HG03558 (cell line): Measurements from ENCODE around the gene AFF4.
"Not testable (repeated sequence)": the region's sequence is repeated elsewhere in the genome, so short reads cannot be mapped to it uniquely, and the experiment has no call there.

Experiments used
- ATAC-seq: cut with Tn5 transposase; IDR thresholded peaks from one replicate; pipeline ENCODE4 v1.9.1; 2021; ENCODE audit warnings: moderate number of reproducible peaks; ENCODE audit not compliant: unreplicated experiment; ENCODE audit errors: extremely low read depth

AFF4 gene

DNA sequence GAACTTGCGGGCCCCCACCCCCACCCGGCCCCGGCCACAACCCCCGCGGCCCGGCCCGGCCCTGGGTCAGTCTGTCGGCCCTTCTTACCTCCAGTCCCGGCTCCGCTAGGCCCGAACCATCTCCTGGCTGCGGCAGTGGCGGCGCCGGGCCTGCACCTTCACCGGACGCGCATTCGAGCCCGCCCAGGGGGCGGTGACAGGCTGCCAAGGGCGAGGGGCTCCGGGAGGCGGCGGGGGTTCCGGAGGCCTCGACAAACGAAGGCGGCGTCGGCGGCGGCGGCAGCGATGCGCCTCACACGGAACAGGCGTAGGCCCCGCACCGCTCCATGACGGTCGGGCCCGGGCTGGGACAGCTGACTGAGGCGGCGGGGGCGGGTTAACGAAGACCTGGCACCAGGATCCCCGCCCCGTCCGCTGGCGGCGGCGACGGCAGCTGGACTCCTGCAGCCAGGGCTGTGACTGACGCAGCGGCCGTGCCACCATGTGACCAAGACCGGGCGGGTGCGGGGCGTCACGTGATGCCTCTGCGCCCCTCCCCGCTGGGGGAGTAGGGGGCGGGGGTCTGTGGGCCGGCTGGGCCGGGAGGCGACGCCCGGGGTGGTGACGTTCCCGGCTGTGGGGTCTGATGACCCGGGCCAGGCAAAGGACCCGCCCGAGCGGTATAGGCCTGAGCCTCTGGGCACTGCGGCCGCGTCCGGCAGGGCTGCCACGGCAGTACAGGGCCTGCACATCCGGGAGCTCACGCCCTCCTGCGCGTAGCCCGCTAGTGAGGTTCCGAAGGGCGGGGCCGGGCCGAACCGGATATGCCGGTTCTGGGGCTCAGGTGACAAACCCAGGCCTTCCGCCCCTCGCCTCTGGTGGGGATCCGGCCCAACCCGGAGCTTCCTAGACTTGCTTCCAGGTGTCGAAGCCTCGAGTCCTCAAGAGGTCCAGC, at the start of gene AFF4:
TSS of gene AFF4 (minus strand) at position 464 of the 934 bp plus-strand sequence. CDS start 26,445 bp downstream, outside the sequence.
- ATAC-seq = peak; percentile 78

DNA sequence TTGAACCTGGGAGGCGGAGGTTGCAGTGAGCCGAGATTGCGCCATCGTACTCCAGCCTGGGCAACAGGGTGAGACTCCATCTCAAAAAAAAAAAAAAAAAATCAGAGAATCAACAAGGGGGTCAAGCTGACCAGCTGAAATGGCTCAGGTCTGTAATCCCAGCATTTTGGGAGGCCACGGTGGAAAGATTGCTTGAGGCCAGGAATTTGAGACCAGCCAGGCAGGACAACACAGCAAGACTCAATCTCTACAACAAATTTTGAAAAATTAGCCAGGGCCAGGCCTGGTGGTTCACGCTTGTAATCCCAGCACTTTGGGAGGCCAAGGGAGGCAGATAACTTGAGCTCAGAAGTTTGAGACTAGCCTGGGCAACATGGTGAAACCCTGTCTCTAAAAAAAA, 45.0 kb upstream of the AFF4 start:
- not testable (repeated sequence) for ATAC-seq

- ATAC-seq = no peak
These were observed 43.2 kb upstream of the AFF4 start for GRCh38 chr5:133006653-133007052.

DNA sequence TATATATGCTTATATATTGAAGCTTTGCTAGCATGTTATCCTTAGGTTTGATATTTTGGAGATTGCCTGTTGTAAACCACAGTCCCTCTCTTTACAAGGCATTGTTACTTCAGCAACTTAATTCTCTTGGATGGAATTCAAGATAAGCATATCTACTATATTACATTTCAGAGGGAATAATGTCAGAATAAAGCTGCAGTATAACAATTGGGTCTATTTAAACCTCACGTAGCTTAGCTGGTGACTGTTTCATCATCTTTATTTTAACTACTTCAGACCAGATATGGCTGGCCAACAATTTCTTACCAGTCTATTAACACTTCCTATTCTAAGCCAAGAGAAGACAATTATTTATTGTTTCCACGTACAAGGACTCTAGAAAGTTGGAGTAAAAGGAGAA, 35.8 kb upstream of the AFF4 start:
- no peak for ATAC-seq

DNA sequence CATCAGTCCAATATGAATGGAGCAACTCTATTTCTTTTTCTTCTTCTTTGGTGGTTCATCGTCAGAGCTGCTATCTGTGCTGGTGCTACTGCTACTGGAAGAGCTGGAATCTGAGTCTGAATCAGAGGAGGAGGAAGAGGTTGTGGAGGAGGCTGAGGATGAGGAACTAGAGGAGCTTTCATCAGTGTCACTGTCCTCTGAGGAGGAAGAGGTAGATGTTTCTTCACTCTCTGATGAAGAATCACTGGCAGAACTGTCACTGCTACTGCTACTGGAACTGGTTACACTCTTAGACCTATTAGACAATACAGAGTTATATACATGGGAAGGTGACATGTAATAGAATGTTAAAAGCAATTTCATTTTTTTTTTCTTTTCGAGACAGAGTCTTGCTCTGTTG, 35.1 kb upstream of the AFF4 start:
- no peak for ATAC-seq

DNA sequence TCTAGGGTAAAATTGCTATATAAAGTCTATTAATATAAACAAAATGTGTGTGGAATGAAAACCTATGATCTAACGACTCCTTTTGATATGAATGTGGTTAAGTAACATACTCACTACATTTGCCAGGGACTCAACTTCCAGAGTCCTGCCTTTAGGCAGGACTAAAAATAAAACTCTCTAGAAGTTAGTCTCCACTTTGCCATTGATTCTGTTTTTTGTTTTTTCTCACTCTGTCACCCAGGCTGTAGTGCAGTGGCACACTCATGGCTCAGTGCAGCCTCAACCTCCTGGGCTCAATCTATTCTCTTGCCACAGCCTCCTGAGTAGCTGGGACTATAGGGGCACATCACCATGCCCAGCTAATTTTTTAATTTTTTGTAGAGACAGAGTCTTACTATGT, 32.9 kb upstream of the AFF4 start:
- no peak for ATAC-seq

DNA sequence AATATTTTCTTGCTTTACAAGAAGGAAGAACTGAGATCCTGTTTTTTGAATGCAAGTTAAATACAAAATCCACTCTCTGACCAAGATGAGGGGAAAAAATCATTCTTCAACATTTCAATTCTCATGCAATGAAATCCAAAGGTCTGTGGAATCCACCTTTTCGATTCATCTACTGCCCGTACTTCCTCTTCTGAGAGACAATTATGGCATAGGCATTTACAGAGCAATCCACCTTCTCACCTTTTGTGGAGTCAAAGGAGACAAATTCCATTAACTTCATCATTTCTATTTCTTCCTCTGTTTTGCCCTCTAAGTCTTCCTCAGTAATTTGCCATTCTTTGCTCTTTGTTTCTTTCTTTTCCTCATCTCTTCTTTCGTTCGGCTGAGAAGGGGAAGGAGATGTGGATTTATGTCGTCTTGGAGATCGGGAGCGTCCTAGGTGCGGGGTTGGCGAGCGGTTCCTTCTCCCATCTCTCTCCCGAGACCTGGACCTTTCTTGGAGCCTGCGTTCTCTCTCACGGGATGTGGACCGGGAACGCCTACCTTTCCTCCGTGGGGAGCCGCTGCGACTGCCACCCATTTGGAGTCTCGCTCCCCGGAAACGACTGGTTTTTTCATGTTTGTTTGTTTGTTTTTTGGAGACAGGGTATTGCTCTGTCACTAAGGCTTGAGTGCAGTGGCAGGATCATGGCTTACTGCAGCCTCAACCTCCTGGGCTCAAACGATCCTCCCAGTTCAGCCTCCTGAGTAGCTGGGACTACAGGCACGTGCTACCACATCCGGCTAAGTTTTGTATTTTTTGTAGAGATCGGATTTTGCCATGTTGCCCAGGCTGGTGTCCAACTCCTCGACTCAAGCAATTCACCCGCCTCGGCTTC, 24.3 kb upstream of the AFF4 start:
- ATAC-seq = no peak

DNA sequence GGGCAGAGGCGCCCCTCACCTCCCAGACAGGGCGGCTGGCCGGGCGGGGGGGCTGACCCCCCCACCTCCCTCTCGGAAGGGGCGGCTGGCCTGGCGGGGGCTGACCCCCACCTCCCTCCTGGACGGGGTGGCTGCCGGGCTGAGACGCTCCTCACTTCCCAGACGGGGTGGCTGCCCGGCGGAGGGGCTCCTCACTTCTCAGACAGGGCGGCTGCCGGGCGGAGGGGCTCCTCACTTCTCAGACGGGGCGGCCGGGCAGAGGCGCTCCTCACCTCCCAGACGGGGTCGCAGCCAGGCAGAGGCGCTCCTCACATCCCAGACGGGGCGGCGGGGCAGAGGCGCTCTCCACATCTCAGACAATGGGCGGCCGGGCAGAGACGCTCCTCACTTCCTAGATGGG, 19.5 kb upstream of the AFF4 start:
- not testable (repeated sequence) for ATAC-seq

DNA sequence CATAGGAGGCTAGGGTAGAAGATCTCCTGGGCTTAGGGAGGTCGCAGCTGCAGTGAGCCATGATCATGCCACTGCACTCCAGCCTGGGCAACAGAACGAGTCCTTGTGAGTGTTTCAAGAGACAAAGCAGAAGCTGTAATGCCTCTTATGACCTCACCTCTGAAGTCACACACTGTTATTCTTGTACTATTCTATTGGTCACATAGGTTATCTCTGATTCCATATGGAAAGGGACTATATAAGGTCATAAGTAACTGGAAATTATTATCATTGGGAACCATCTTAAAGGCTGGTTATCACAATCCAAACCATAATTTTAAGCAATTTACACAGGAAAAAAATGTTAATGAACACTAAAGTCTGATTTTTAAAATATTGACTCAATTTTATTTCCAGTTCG, 17.9 kb upstream of the AFF4 start:
- ATAC-seq = no peak

DNA sequence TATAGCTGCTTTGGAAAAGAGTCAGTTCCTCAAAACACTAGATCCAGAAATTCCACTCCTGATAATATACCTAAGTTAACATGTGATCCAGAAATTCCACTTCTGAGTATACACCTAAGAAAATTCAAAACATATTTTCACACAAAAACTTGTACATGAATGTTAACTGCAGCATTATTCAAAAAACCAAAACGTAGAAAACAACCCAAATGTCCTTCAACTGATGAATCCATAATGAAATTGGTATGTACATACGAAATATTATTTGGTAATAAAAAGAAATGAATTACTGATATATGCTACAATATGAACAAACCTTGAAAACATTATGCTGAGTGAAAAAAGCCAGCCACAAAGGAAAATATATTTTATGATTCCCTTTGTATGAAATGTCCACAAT, 16.5 kb upstream of the AFF4 start:
- no peak for ATAC-seq

DNA sequence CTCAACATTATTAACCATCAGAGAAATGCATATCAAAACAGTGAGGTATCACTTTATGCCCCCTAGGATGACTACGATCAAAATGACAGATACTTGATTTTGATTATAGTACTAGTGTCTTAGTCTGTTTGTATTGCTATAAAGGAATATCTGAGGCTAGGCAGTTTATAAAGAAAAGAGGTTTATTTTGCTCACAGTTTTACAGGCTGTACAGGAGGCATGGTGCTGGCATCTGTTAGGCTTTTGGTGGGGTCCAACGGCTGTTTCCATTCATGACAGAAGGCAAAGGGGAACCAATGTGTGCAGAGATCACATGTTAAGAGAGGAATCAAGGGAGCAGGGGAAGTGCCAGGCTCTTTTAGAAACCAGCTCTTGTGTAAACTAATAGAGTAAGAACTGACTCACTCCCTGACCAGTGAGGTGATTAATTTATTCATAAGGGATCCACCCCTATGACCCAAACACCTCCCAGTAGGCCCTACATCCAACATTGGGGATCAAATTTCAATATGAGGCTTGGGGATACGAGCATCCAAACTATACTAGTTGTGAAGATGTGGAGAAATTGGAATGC, 16.0 kb upstream of the AFF4 start:
- ATAC-seq = no peak

DNA sequence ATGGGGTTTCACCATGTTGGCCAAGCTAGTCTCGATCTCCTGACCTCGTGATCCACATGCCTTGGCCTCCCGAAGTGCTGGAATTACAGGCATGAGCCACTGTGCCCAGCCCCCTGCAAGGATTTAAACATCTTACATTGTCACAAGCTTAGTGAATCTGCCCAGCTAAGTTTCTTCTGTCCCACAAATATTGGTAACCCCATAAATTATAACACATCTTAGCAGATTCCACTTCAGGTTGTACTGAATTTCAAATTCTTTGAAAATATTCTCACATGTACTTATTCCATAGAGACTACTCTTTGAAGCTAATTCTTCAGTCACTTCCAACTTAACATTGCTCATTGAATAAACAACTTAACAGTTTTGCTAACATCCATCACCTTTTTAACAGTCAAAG, 13.4 kb upstream of the AFF4 start:
- ATAC-seq = no peak

- ATAC-seq = not testable (repeated sequence)
These were observed 9.0 kb upstream of the AFF4 start for GRCh38 chr5:132972436-132972828.

GRCh38 chr5:132971483-132972435, 8.3 kb upstream of the AFF4 start:
- ATAC-seq = no peak

DNA sequence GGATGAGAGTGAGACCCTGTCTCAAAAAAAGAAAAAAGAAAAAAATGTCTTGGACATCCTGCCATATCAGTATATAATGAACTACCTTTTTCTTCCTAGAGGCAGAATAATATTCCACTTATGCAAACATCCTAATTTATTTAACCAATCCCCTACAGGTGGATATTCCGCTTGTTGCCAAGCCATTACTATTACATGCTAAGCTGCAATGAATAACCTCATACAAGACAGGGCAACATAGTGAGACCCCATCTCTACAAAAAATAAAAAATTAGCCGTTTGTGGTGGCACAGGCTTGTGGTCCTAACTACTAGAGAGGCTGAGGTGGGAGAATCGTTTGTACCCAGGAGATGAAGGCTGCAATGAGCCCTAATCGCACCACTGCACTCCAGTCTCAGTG, 1.7 kb upstream of the AFF4 start:
- no peak for ATAC-seq

GRCh38 chr5:132962429-132963021, 909 bp downstream of the AFF4 start:
- no peak for ATAC-seq

GRCh38 chr5:132961887-132962286, 1.5 kb downstream of the AFF4 start:
- ATAC-seq = no peak

GRCh38 chr5:132961123-132961815, 2.2 kb downstream of the AFF4 start:
- not testable (repeated sequence) for ATAC-seq
